COLO668 (cell line): ENCODE results near the gene IL6R.
"Not testable (repeated sequence)": the region's sequence is repeated elsewhere in the genome, so short reads cannot be mapped to it uniquely, and the experiment has no call there.

Experiments used
- DNase-seq: peaks from one replicate; lab custom pipeline; 2025; ENCODE audit not compliant: unreplicated experiment; lab: John Stamatoyannopoulos, UW

IL6R gene

DNA sequence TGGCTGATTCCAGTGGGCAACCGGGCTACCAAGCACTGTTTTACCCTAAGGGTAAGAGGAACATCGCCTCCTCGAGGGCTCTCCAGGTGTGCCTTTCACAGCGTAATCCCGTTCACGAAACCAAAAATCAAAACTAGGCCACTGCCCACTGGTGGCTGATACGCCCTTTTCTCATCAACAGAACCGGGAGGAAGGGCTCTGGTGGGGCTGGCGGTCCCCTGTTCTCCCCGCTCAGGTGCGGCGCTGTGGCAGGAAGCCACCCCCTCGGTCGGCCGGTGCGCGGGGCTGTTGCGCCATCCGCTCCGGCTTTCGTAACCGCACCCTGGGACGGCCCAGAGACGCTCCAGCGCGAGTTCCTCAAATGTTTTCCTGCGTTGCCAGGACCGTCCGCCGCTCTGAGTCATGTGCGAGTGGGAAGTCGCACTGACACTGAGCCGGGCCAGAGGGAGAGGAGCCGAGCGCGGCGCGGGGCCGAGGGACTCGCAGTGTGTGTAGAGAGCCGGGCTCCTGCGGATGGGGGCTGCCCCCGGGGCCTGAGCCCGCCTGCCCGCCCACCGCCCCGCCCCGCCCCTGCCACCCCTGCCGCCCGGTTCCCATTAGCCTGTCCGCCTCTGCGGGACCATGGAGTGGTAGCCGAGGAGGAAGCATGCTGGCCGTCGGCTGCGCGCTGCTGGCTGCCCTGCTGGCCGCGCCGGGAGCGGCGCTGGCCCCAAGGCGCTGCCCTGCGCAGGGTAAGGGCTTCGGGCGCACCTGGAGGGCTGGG is at the start of gene IL6R:
IL6R (plus strand) TSS at position 360 of the 763 bp plus-strand sequence; CDS start at position 647, 287 bp downstream.
- DNase-seq: peak; percentile 71

DNA sequence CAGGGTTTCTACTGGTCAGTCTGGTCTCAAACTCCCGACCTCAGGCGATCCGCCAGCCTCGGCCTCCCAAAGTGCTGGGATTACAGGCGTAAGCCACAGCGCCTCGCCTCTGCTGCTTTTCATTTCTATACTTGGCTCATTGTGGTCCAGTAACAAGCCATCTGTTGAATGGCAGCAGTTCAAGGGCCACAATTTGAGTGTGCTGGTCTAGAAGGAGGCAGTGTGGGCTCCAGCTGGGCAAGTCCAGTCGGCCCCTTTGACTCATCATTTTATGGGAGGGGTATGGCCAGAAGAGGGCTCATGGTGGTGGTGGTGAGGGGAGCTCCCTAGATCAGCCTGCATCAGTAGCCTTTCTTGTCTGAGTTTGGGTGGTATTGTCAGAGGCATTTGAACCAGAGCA is 46.6 kb upstream of the IL6R start:
- DNase-seq: no peak

DNA sequence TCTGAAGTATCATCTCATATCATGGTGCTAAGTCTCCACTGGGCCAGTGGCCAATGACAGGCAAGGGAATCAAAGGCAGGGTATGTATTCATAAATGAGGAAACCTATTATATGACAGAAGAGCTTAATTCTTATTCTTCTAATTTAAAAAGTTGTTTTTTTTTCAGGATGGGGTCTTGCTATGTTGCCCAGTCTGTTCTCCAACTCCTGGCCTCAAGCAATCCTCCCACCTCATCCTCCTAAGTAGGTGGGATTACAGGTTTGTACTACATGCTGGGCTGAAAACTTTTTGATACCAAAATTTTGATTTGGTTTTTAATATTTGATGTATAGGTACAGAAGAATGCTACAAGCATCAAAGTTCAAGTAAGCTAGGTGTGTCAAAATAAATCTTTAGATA is 44.9 kb upstream of the IL6R start:
- DNase-seq: no peak

DNA sequence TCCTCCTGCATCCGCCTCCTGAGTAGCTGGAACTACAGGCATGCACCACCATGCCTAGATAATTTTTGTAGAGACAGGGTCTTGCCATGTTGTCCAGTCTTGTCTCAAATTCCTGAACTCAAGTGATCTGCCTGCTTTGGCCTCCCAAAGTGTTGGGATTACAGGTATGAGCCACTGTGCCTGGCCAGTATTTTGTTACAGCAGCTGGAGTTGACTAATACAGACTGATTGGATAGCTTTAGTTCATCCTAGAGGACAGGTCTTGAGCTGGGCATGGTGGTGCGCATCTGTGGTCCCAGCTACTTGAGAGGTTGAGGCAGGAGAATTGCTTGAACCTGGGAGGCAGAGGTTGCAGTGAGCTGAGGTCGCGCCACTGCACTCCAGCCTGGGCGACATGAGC is 44.3 kb upstream of the IL6R start:
- not testable (repeated sequence) for DNase-seq

DNA sequence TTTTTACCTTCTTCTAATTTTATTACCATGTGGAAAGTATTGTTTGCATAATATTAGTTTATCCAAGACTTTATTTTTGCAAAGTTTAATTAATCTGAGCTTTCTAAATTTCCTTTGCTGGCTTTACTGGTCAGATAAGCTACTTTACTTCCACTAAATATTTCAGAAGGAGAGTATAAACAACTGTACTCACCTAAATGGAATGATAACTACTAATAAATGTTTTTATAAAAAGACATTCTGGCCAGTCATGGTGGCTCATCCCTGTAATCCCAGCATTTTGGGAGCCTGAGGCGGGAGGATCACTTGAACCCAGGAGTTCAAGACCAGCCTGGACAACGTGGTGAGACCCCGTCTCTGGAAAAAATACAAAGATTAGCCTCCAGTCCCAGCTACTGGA is 43.8 kb upstream of the IL6R start:
- DNase-seq: no peak

DNA sequence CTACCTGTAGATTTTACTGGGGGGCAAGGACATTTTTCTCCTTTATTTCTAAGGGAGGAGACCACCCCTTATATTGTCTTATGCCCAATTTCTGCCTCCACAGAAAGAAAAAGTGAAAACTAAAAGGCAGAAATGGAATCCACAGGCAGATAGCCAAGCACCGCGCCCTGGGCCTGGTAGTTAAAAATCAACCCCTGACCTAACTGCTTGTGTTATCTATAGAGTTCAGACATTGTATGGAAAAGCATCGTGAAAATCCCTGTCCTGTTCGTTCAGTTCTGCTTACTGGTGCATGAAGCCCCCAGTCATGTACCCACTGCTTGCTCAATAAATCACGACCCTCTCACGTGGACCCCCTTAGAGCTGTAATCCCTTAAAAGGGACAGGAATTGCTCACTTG is 33.7 kb upstream of the IL6R start:
- DNase-seq: no peak

DNA sequence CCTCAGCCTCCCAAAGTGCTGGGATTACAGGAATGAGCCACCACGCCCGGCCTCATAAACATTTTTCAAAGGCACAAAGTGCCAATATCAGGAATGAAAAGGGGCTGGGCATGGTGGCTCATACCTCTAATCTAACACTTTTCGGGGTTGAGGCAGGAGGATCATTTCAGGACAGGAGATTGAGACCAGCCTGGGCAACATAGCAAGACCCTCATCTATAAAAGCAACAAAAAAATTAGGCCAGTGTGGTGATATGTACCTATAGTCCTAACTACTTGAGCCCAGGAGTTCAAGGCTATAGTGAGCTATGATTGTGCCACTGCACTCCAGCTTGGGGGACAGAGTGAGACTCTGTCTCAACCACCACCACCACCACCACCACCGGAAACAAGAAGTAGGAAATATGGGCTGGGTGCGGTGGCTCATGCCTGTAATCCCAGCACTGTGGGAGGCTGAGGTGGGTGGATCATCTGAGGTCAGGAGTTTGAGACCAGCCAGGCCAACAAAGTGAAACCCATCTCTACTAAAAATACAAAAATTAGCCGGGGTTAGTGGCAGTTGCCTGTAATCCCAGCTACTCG is 31.3 kb upstream of the IL6R start:
- not testable (repeated sequence) for DNase-seq

DNA sequence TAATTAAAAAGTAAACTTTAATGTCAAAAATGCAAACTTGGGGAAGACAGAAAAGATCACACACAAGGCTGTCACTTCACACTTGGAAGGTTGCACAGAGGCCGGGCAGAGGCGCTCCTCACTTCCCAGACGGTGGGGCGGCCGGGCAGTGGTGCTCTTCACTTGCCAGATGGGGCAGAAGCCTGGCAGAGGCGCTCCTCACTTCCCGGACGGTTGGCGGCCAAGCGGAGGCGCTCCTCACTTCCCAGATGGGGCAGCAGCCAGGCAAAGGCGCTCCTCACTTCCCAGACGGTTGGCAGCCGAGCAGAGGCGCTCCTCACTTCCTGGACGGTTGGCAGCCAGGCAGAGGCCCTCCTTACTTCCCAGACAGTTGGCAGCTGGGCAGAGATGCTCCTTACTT is 25.8 kb upstream of the IL6R start:
- no peak for DNase-seq

DNA sequence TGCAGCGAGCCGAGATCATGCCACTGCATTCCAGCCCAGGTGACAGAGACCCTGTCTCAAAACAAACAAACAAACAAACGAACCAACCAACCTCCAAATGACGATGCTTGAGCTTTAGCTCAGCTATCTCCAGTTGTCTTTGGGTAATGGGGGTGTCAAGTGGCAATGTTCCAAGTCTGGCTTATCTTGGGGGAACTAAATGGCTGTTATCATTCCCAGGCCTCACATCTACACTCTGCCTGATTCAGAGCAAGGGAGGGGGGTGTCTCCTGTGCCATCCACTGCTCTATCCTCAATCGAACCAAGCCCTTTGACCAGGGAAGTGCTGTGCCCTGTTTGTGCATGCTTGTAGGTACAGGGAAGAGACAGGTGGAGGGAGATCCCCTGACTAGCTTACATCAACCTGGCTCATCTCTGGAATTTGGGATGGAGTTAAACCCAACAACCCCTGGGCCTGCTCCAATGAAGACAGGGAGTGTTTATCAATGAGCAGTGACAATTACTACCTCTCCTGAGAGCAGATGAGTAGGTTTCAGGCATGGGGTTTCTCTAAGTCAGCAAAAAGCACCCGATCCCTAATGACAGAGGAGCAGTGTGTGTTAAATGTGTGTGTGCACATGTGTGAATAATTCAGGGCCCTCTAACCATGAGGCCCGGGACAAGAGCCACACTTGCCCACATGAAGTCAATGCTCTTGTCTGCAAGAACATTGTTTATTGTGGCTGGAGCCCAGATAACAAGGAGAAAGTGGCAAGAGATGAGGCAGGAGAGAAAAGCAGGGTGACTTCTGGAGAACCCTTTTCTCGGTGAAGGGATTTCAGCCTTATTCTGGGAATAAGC is 20.3 kb upstream of the IL6R start:
- DNase-seq: no peak

DNA sequence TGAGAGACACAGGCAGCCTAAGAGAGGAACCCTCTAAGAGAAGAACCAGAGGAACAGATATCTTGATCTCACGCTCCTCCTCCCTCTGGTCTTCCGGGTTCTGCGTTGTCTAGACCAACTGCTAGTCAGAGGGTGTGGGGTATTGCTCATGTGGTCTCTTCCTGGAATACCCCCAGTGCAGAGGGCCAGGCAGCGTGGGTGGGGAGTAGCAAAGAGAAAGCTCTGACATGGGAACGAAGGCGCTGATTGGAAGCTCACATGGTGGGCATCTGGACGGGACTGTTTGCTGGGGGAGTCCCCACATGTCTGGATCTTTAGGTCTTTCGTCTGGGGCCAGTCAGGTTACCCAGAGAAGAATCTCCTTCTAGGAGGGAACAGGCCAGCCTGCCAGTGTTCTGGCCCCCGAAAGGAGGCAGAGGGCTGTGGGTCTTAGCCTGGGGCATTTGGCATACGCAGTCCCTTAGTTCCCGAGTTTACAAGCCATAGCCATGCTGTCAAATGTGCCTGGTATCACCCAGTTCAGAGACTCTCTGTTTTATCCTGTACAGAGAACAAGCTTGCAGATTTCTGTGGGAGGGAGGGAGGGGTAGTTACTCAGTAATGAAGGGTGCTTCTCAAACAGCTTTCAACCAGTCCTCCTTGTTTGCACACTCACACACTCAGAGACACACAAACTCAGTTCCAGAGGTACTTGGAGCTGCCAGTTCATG is 18.3 kb upstream of the IL6R start:
- no peak for DNase-seq

DNA sequence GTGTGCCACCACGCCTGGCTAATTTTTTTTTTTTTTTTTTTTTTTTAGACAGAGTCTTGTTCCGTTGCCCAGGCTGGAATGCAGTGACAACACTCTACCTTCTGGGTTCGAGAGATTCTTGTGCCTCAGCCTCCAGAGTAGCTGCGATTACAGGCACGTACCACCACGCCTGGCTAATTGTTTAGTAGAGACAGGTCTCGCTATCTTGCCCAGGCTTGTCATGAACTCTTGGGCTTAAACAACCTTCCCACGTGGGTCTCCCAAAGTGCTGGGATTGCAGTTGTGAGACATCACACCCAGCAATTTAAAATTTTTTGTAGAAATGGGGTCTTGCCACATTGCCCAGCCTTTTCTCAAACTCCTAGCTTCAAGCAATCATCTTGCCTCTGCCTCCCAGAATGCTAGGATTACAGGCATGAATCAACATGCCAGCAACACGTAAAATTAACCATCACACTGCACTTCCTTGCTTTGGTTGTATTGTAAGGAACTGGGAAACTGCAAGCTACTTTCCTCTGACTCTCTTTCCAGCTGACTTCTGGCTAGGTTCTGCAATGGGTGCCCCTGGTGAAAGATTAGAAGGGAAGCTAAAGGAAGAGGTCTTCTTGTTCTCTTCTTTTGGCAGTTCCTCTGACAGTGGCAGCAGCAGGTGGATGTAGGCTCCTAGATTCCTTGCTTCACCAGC is 13.9 kb upstream of the IL6R start:
- no peak for DNase-seq

DNA sequence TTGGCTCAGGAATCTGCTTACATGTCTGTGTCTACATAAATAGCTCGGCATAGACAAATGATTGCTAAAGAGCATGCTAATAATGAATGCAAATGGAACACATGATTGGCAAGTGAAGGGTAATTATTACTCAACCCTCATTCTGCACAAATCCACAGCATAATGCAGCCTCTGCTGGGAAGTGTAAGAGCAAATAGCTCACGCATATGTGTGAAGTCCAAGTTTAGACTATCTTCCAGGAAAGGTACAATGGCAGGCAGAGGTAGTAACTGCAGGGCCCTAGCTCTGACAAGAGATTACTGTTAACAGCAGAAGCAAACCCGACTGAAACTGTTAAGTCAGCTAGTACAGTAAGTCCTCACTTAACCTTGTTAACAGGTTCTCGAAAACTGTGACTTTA is 7.0 kb upstream of the IL6R start:
- no peak for DNase-seq

DNA sequence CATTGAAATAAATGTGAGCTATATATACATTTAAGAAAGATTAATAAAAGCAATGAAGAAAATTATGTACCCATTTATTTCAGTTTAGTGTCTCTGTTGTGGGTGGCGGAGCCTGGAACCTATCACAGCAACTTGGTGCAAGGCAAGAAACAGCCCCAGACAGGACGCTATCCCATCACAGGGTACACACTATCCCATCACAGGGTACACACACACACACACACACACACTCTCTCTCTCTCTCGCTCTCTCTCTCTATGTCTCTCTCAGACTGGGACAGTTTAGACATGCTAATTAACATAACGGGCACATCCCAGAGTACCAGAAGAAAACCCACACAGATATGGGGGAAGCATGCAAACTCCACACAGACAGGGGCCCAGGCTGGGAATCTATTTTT is 6.5 kb upstream of the IL6R start:
- DNase-seq: no peak

DNA sequence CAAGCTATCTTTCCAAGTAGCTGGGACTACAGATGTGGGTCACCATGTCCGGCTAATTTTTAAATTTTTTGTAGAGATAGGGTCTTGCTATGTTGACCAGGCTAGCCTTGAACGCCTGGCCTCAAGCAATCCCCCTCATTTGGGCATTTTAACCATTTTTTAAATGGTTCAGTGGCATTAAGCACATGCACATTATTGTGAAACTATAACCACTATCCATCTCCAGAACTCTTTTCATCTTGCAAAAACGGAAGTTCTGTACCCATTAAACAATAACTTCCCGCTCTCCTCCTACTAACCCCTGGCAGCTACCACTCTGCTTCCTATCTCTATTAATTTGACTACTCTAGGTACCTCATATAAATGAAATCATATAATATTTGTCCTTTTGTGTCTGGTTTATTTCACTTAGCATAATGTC is 4.8 kb upstream of the IL6R start:
- no peak for DNase-seq

DNA sequence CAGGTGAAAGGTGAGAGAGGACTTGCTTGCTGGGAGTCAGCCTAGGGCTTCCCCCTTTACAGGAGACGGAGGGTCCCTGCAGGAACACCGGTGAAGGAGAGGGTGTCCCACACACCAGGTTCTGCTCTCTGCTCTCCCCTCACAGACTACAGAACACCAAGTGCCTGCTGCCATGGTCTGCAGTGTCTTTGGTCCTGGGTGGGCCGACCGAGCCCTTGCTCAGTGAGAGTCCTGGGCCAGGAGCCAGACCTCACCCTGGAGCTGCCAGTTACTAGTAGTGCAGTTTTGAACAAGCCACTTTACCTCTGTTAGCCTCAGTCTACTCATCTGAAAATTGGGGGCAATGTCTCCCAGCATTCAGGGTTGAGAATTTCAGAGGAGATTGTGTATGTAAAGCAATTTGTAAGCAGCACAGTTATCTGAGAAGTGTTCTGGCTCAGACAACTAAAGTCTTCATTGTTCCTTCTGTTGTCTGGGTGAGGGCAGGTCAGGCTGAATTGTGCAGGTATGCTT is 2.7 kb upstream of the IL6R start:
- no peak for DNase-seq

DNA sequence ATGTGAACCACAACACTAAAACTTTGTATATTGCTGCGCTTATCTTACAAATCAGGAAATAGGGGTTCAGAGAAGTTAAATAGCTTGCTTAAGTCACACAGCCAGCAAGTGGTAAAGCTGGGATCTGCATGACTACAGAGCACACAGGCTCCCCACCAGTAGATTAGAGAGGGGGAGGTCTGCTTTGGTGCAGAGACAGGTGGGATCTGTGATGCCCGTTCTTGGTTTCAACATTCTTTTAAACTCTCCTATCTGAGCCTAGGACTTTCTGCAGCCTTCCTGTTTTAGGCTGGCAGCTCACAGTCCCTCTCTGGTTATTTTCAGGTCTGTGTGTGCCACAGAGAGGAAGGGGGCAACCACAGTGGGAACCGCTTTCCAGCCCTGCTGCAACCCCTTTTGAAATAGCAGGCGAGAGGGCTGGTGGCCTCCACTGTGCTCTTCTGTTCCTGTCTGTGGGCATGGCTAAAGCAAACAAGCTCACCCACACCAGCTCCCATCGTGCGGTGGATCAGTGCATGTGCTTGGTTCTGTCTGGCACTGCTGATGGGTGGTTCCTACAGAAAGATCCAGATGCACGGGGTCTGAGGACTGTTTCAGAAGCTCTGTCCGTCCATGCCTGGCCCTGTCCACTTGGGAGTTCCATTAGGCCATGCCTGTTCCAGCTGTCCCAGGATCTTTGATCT is 1.7 kb upstream of the IL6R start:
- no peak for DNase-seq

DNA sequence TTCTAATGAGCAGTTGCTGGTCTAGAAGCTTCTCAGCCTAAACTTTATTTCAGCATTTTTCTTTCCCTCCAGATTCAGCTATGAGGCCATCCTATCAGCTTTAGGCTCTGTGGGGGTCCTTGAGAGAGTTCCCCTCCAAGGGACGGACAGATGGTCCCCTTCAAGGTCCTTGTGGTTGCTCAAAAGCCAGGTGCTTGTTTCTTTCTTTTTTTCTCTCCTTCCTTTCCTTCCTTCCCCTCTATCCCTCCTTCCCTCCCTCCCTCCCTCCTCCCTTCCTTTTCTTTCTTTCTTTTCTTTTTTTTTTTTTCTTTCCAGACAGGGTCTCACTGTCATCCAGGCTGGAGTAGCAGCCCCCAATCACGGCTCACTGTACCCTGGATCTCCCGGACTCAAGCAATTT is 1.2 kb upstream of the IL6R start:
- DNase-seq: no peak

DNA sequence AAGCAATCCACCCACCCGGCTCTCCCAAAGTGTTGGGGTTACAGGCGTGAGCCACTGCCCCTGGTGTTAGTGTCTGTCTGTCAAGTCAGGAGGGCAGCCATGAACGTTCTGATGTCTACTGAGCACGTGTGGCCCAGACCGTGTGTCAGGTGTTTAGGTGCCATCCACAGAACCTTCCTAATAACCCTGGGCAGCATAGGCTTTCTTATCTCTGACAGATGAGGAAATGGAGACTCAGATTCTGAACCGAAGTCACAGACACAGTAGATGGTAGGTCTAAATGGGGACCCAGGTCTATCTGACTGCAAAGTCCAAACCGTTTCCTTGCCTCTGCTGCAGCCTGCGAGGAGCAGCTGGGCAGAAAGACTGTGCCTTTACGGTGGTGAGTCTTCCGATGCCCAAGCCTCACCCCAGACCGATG is 622 bp upstream of the IL6R start:
- DNase-seq: no peak

DNA sequence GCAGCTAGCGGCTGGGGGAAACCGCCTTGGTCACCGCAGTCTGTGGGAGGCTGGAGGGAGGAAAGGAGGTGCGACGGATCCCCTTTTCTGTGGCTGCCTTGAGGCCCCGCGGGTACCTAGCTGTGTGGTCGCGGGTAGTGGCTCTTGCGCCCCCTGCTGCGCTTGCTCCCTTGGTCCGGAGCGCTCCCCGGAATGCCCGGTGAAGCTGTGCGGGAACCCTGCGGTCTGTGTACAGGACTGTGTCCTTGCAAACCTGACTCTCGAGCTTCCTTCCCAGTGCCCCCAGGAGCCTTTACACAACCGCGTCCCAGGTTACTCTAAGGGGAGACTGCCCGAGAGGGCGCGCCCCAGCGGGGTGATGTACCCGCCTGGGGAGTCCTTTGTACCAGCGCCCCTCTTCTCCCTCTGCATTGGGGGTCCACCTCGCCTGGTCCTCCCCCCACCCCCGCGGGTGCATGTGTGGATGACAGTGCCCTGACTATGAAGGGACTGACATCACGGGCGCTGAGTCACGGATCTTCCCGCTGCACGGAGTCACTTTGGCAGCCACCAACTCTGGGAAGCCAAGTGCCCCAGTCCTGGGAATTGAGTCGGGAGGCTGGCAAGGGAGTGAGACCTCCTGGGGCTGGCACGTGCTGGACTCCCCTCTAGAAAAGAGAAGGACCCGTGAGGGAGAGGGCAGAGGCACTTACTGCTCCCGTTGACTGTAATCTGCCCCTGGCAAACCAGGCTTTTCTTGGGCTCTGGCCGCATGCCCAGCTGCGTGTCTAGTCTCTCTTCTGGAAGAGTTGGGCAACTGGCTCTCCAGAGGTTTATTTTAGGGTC is 816 bp downstream of the IL6R start:
- peak; percentile 67 for DNase-seq
